HepG2 (cell line): ENCODE results near the gene KNL1. TPM values are rescaled to one million over a fixed set of nuclear protein-coding genes. Genes with fewer than 3 reads are reported as not detected.
"Not testable (repeated sequence)": the region's sequence is repeated elsewhere in the genome, so short reads cannot be mapped to it uniquely, and the experiment has no call there.

Experiments
- ATAC-seq: fragments of 200-7000 bp; cut with Tn5 transposase; 3 replicates; pipeline ENCODE4 v1.9.1; 2020; ENCODE audit warnings: mild to moderate bottlenecking, moderate library complexity
- BruUV-seq: library from RNA; stranded (reverse); fragments of 400-500 nt; replicated peaks from 2 replicates; lab custom pipeline; 2021; lab: Mats Ljungman, UMichigan
- CTCF ChIA-PET: fragments of 300-600 bp; formaldehyde crosslinking; extraction: SDS; loops from one replicate; lab custom pipeline; 2021; ENCODE audit warnings: low total read pairs, inconsistent platforms, low intra/inter-chr PET ratio; lab: Yijun Ruan, JAX
- POLR2A ChIA-PET: fragments of 350-600 bp; sonication (Branson Sonifier 250); formaldehyde crosslinking; loops from one replicate; lab custom pipeline; 2020; ENCODE audit warnings: antibody characterized with exemption, inconsistent platforms; lab: Yijun Ruan, JAX
- DNase-seq: peaks from one replicate; pipeline ENCODE4 v3.0.0-alpha.2; 2015; ENCODE audit warnings: low spot score
- FAIRE-seq: peaks from 3 replicates; lab custom pipeline; 2011; peaks lifted over from hg19 to GRCh38; lab: Jason Lieb, UNC
- H2AFZ ChIP-seq: one replicate; pipeline ENCODE4 v1.6.1; 2011; ENCODE audit warnings: low read length, inconsistent platforms
- H3K27ac ChIP-seq: fragments of 300-600 bp; 3 replicates; pipeline ENCODE4 v1.8.0; 2011; ENCODE audit warnings: mixed run types, mild to moderate bottlenecking, mixed read lengths, low read length, inconsistent platforms; ENCODE audit not compliant: insufficient read depth; ENCODE audit errors: extremely low read length
- H3K27me3 ChIP-seq, 2 experiments: fragments of 200-600 bp in 1 of 2; 2 replicates in 1 of 2; 3 replicates in 1 of 2; pipeline versions ENCODE4 v1.6.0 to v1.8.0; 2011; ENCODE audit warnings: low read length in 2 of 2, mild to moderate bottlenecking in 2 of 2, moderate library complexity in 2 of 2, inconsistent platforms in 1 of 2; ENCODE audit not compliant: insufficient read depth in 2 of 2, control insufficient read depth in 1 of 2
- H3K36me3 ChIP-seq, 2 experiments: fragments of 200-600 bp in 1 of 2; replicated peaks in 1 of 2; 2 replicates in 1 of 2; 3 replicates in 1 of 2; pipeline versions ENCODE4 v1.5.1 to v1.8.0; 2011; ENCODE audit warnings: low read length in 2 of 2, inconsistent platforms in 1 of 2; ENCODE audit not compliant: insufficient read depth in 2 of 2, control insufficient read depth in 1 of 2
- H3K4me1 ChIP-seq: 2 replicates; pipeline ENCODE4 v1.5.1; 2012; ENCODE audit warnings: low read length, inconsistent platforms; ENCODE audit not compliant: insufficient read depth
- H3K4me2 ChIP-seq: 2 replicates; pipeline ENCODE4 v1.6.0; 2011; ENCODE audit warnings: low read depth, low read length, inconsistent platforms
- H3K4me3 ChIP-seq, 3 experiments: fragments of 200-600 bp in 1 of 3; sonication (generic), shearing (Covaris generic) in 1 of 3; replicated peaks in 1 of 3; 2 replicates each; pipeline ENCODE4 v1.5.1; 2011 to 2016; ENCODE audit warnings: low read length in 3 of 3, inconsistent platforms in 2 of 3, low read depth in 2 of 3, mild to moderate bottlenecking in 2 of 3, control low read depth in 1 of 3, mixed read lengths in 1 of 3; ENCODE audit not compliant: insufficient read depth in 1 of 3
- H3K79me2 ChIP-seq: one replicate; pipeline ENCODE4 v1.6.1; 2011; ENCODE audit warnings: low read length, inconsistent platforms; ENCODE audit not compliant: insufficient read depth
- H3K9ac ChIP-seq: 2 replicates; pipeline ENCODE4 v1.6.0; 2011; ENCODE audit warnings: mild to moderate bottlenecking, low read depth, low read length, inconsistent platforms; ENCODE audit not compliant: insufficient read depth
- H3K9me3 ChIP-seq: 2 replicates; pipeline ENCODE4 v1.5.1; 2012; ENCODE audit warnings: mild to moderate bottlenecking, low read length
- H4K20me1 ChIP-seq: 2 replicates; pipeline ENCODE4 v1.6.0; 2011; ENCODE audit warnings: inconsistent platforms, mild to moderate bottlenecking, low read length, moderate library complexity; ENCODE audit not compliant: insufficient read depth
- ATF7 ChIP-seq, 2 experiments: fragments of 450-650 bp in 1 of 2; sonication (generic) in 1 of 2; formaldehyde crosslinking in 1 of 2; IDR thresholded peaks; 2 replicates each; pipeline versions ENCODE4 v1.4.0 to v1.6.1; 2016 to 2020; ENCODE audit warnings: antibody characterized with exemption in 1 of 2, mild to moderate bottlenecking in 1 of 2, missing genetic modification reagents in 1 of 2
- ZNF160 ChIP-seq: sonication (generic); formaldehyde crosslinking; IDR thresholded peaks from 2 replicates; pipeline ENCODE4 v1.8.0; 2022; ENCODE audit warnings: mild to moderate bottlenecking, inconsistent platforms, missing genetic modification reagents
- ZNF782 ChIP-seq: sonication (generic); formaldehyde crosslinking; IDR thresholded peaks from 2 replicates; pipeline ENCODE4 v1.4.0; 2020; ENCODE audit warnings: missing genetic modification reagents, mild to moderate bottlenecking, borderline replicate concordance
- WGBS: methylation state at CpG from one replicate; pipeline ENCODE4 v1.1.6; 2017; ENCODE audit warnings: low lambda C conversion rate; 5-methylcytosine and 5-hydroxymethylcytosine counted together
- in situ Hi-C: cut with HindIII; loops from 2 replicates; pipeline ENCODE4 v1.10.0; 2017; ENCODE audit warnings: low pct_unique_long_range_greater_than_20kb; ENCODE audit not compliant: extremely low pct_ligation_motif_present
- intact Hi-C: fragments of 100-400 bp; cut with micrococcal nuclease; formaldehyde crosslinking; loops from one replicate; pipeline ENCODE4 v1.10.0; 2022; ENCODE audit not compliant: unreplicated experiment
- polyA plus RNA-seq, 8 experiments: library from polyadenylated mRNA; depleted of rRNA in 3 of 8; stranded (reverse) in 7 of 8; unstranded in 1 of 8; fragments of >200 nt; fragmentation: Illumina TruSeq in 4 of 8; extraction: Trizol in 4 of 8; gene quantifications; 2 replicates each; pipeline versions ENCODE4 v1.2.1 to v1.2.3, GENCODE V29; 2011 to 2016; ENCODE audit warnings: low read depth in 4 of 8, missing spikeins in 1 of 8, mixed read lengths in 1 of 8; ENCODE audit not compliant: insufficient read depth in 1 of 8
- total RNA-seq, 5 experiments: library from RNA; depleted of rRNA; stranded (reverse); fragments of >200 nt; fragmentation: Illumina TruSeq; extraction: Trizol; gene quantifications; 2 replicates each; pipeline ENCODE4 v1.2.3, GENCODE V29; 2016; ENCODE audit warnings: low read depth in 1 of 5

KNL1 gene
- total and polyA plus RNA-seq, 2 of the 13 experiments (the other 11 are each of a cell fraction or from before 2014, with no cell fraction given), result 8.0 to 21.4 TPM

- H3K9ac ChIP-seq, result no peak overlapping the region
- DNase-seq (no peak), FAIRE-seq (no peak), ATAC-seq (no peak)
- no peaks in the 10 kb centered on the region for H3K9me3 ChIP-seq
- in situ Hi-C loops, result no loop called here
- peaks cover 15% of the 10 kb centered on the region for H3K79me2 ChIP-seq
- no peak overlapping the region for H2AFZ ChIP-seq
- BruUV-seq, result no TSS peak
- peaks cover 10 to 17% of the 10 kb centered on the region in 2 experiments; a peak in 4 of 5 replicates for H3K36me3 ChIP-seq
- H3K27ac ChIP-seq, result no peak overlapping the region
- ChIA-PET CTCF (no interaction called here), POLR2A (no interaction called here)
- no peaks in the 10 kb centered on the region for H4K20me1 ChIP-seq
- peaks cover 28% of the 10 kb centered on the region for H3K4me1 ChIP-seq
- H3K27me3 ChIP-seq, result no peaks in the 10 kb centered on the region
- no peak overlapping the region for H3K4me2 ChIP-seq
- intact Hi-C loops, result no loop called here
- H3K4me3 ChIP-seq, result no peak overlapping the region
- TF ChIP-seq ZNF782 (CRISPR knock-in tag) (no peak), ZNF160 (CRISPR knock-in tag) (no peak), ATF7 (IDR thresholded peaks at IDR 0.05) (no peak), ATF7 (CRISPR knock-in tag; IDR thresholded peaks at IDR 0.05) (no peak)
Measured at GRCh38 chr15:40575113-40575512, 18.9 kb upstream of the KNL1 start.

DNA sequence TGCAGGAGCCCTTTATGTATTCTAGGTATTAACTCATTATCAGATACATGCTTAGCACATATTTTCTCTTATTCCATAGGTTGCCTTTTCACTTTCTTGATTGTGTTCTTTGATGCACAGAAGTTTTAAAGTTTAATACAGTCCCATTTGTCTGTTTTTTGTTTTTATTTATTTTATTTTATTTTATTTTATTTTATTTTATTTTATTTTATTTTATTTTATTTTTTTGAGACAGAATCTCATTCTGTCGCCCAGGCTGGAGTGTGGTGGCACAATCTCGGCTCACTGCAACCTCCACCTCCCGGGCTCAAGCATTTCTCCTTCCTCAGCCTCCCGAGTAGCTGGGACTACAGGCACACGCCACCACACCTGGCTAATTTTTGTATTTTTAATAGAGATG lies 17.1 kb upstream of the KNL1 start:
- not testable (repeated sequence) for FAIRE-seq

More for the DNA sequence above, 17.1 kb upstream of the KNL1 start:
- H3K36me3 ChIP-seq, result peaks cover 7 to 12% of the 10 kb centered on the region in 2 experiments; a peak in 4 of 5 replicates
- H3K4me3 ChIP-seq, H3K27ac ChIP-seq, H2AFZ ChIP-seq, H3K4me2 ChIP-seq, H3K79me2 ChIP-seq, H4K20me1 ChIP-seq, POLR2A ChIA-PET, ATAC-seq, DNase-seq, H3K27me3 ChIP-seq, H3K9me3 ChIP-seq, BruUV-seq, H3K9ac ChIP-seq, CTCF ChIA-PET, intact Hi-C loops, in situ Hi-C loops: not testable (repeated sequence)
- peaks cover 10% of the 10 kb centered on the region; the same call in 1 of the 2 replicates for H3K4me1 ChIP-seq
- WGBS, result over 99% methylated on average over 5 of the region's 5 CpGs
